HFFc6 (cell line): ENCODE results near the gene MDFI. TPM values are rescaled to one million over a fixed set of nuclear protein-coding genes. Genes with fewer than 3 reads are reported as not detected.

ENCODE experiments used
- DNase-seq: peaks from one replicate; pipeline ENCODE4 v3.0.0-alpha.2; 2018
- H3K27ac Mint-ChIP-seq: 2 replicates; pipeline ENCODE4 v1.8.0; 2020; ENCODE audit warnings: mild to moderate bottlenecking, mixed read lengths
- H3K27me3 Mint-ChIP-seq: 2 replicates; pipeline ENCODE4 v1.8.0; 2021; ENCODE audit warnings: mild to moderate bottlenecking, moderate library complexity, mixed read lengths; ENCODE audit not compliant: insufficient read depth
- H3K36me3 Mint-ChIP-seq: 2 replicates; pipeline ENCODE4 v1.8.0; 2021; ENCODE audit warnings: low read depth, mixed read lengths
- H3K4me1 Mint-ChIP-seq: 2 replicates; pipeline ENCODE4 v1.8.0; 2020; ENCODE audit warnings: low read depth, mixed read lengths
- H3K4me3 Mint-ChIP-seq: 2 replicates; pipeline ENCODE4 v1.8.0; 2020; ENCODE audit warnings: mild to moderate bottlenecking, moderate library complexity, mixed read lengths
- H3K9me3 Mint-ChIP-seq: 2 replicates; pipeline ENCODE4 v1.8.0; 2020; ENCODE audit warnings: mild to moderate bottlenecking, mixed read lengths
- CTCF ChIP-seq: fragments of 200-600 bp; sonication (generic); IDR thresholded peaks from 2 replicates; pipeline ENCODE4 v1.5.0; 2021; ENCODE audit warnings: antibody characterized with exemption, mild to moderate bottlenecking
- total RNA-seq, 6 experiments: library from RNA; stranded (reverse); fragmentation: NEBNext Ultra II Directional; extraction: Animal tissue kit (Norgen Biotek cat#: 25700); gene quantifications; 2 replicates in 1 of 6; 3 replicates in 5 of 6; pipeline ENCODE4 v1.2.3, GENCODE V29; 2021

The MDFI gene
- total RNA-seq, 6 experiments from 2014 or later: 0.38 to 0.96 TPM; not detected in 4

GRCh38 chr6:41626022-41626421 is 12.2 kb upstream of the MDFI start:
- DNase-seq: no peak
- Mint-ChIP-seq H3K27ac (no peak overlapping the region), H3K4me1 (peaks cover 16% of the 10 kb centered on the region; the same call in 1 of the 2 replicates), H3K36me3 (no peaks in the 10 kb centered on the region), H3K4me3 (no peak overlapping the region), H3K27me3 (peaks cover 34% of the 10 kb centered on the region), H3K9me3 (peaks cover 16% of the 10 kb centered on the region)
- TF ChIP-seq CTCF: no peak

- TF ChIP-seq CTCF: no peak
- Mint-ChIP-seq H3K9me3 (peaks cover 8% of the 10 kb centered on the region), H3K27ac (no peak overlapping the region), H3K4me3 (no peak overlapping the region), H3K36me3 (no peaks in the 10 kb centered on the region), H3K4me1 (peaks cover 15% of the 10 kb centered on the region; the same call in 1 of the 2 replicates), H3K27me3 (peaks cover 39% of the 10 kb centered on the region)
- DNase-seq: no peak
Measured at GRCh38 chr6:41626917-41627316, 11.4 kb upstream of the MDFI start.

DNA sequence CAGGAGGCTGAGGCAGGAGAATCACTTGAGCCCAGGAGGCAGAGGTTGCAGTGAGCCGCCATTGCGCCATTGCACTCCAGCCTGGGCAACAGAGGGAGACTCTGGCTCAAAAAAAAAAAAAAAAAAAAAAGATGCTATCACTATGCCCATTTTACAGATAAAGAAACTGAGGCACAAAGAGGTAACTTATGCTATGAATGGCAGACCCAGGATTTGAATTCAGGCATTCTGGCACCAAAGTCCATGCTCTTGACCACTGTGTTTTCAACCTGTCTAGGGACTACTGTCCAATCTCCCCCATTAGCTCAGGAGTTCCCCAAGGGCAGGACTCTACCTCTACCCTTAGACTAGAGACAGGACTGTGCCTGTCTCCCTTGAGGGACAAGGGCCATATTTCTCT is 9.1 kb upstream of the MDFI start:
- Mint-ChIP-seq H3K4me1 (0 out of 2 replicates have a peak, but pooled peaks cover 6% of the 10 kb centered on the region), H3K36me3 (no peaks in the 10 kb centered on the region), H3K27me3 (peaks cover 37% of the 10 kb centered on the region), H3K9me3 (no peaks in the 10 kb centered on the region), H3K27ac (no peak overlapping the region), H3K4me3 (no peak overlapping the region)
- DNase-seq: no peak
- TF ChIP-seq CTCF: no peak

GRCh38 chr6:41630069-41630468 is 8.2 kb upstream of the MDFI start:
- Mint-ChIP-seq H3K4me3 (no peak overlapping the region), H3K27me3 (peaks cover 45% of the 10 kb centered on the region), H3K36me3 (no peaks in the 10 kb centered on the region), H3K4me1 (0 out of 2 replicates have a peak, but pooled peaks cover 6% of the 10 kb centered on the region), H3K9me3 (no peaks in the 10 kb centered on the region), H3K27ac (no peak overlapping the region)
- DNase-seq: no peak
- TF ChIP-seq CTCF: no peak

GRCh38 chr6:41630946-41631345 is 7.3 kb upstream of the MDFI start:
- Mint-ChIP-seq H3K27ac (no peak overlapping the region), H3K36me3 (no peaks in the 10 kb centered on the region), H3K4me1 (no peaks in the 10 kb centered on the region), H3K4me3 (no peak overlapping the region), H3K27me3 (peaks cover 50% of the 10 kb centered on the region), H3K9me3 (no peaks in the 10 kb centered on the region)
- TF ChIP-seq CTCF: no peak
- DNase-seq: no peak
